CD14-positive monocyte (primary cell): Measurements from ENCODE around the gene ZNF497. TPM values are rescaled to one million over a fixed set of nuclear protein-coding genes. Genes with fewer than 3 reads are reported as not detected.

Experiments used
- DNase-seq, 3 donors: peaks; one replicate each; pipeline ENCODE4 v3.0.0-alpha.2; 2011 to 2022
- H2AFZ ChIP-seq: 2 replicates; pipeline ENCODE4 v1.6.0; 2012; ENCODE audit warnings: mild to moderate bottlenecking, low read depth, low read length, inconsistent platforms; ENCODE audit not compliant: insufficient read depth, poor library complexity, severe bottlenecking
- H3K27ac ChIP-seq, 2 donors: 1 replicate in 1 of 2; 2 replicates in 1 of 2; pipeline ENCODE4 v1.5.1; 2012 to 2013; ENCODE audit warnings: low read length in 2 of 2, control low read depth in 1 of 2, inconsistent platforms in 1 of 2, low read depth in 1 of 2, mild to moderate bottlenecking in 1 of 2
- H3K27me3 ChIP-seq, 2 donors: one replicate each; pipeline versions ENCODE4 v1.6.0 to v1.6.1; 2011 to 2013; ENCODE audit warnings: low read length in 2 of 2; ENCODE audit not compliant: control insufficient read depth in 2 of 2, insufficient read depth in 2 of 2
- H3K36me3 ChIP-seq, 2 donors: replicated peaks in 1 of 2; 1 replicate in 1 of 2; 2 replicates in 1 of 2; pipeline versions ENCODE4 v1.5.1 to v1.6.1; 2012 to 2013; ENCODE audit warnings: low read length in 2 of 2, control low read depth in 1 of 2, inconsistent platforms in 1 of 2, mild to moderate bottlenecking in 1 of 2; ENCODE audit not compliant: insufficient read depth in 2 of 2, control insufficient read depth in 1 of 2
- H3K4me1 ChIP-seq, 2 donors: 1 replicate in 1 of 2; 2 replicates in 1 of 2; pipeline versions ENCODE4 v1.5.1 to v1.6.1; 2012 to 2013; ENCODE audit warnings: low read length in 2 of 2, control low read depth in 1 of 2, inconsistent platforms in 1 of 2, mild to moderate bottlenecking in 1 of 2, moderate library complexity in 1 of 2; ENCODE audit not compliant: insufficient read depth in 2 of 2, control insufficient read depth in 1 of 2
- H3K4me2 ChIP-seq: replicated peaks from 2 replicates; pipeline ENCODE3; 2012; ENCODE audit warnings: low read length, moderate library complexity, mild to moderate bottlenecking; ENCODE audit not compliant: poor library complexity, severe bottlenecking; ENCODE audit errors: extremely low read depth
- H3K4me3 ChIP-seq, 3 experiments: fragments of 200-600 bp in 1 of 3; sonication (generic) in 1 of 3; replicated peaks in 1 of 3; 1 replicate in 2 of 3; 2 replicates in 1 of 3; pipeline ENCODE4 v1.5.1; 2011 to 2013; ENCODE audit warnings: low read length in 3 of 3, mild to moderate bottlenecking in 3 of 3, control low read depth in 2 of 3, low read depth in 2 of 3, inconsistent platforms in 1 of 3, moderate library complexity in 1 of 3
- H3K79me2 ChIP-seq: 2 replicates; pipeline ENCODE4 v1.6.0; 2012; ENCODE audit warnings: mild to moderate bottlenecking, control low read depth, inconsistent platforms, low read length, moderate library complexity; ENCODE audit not compliant: insufficient read depth
- H3K9ac ChIP-seq: 2 replicates; pipeline ENCODE4 v1.6.0; 2017; ENCODE audit warnings: low read length, mild to moderate bottlenecking; ENCODE audit not compliant: insufficient read depth, poor library complexity, severe bottlenecking
- H3K9me3 ChIP-seq, 2 donors: replicated peaks in 1 of 2; 1 replicate in 1 of 2; 2 replicates in 1 of 2; pipeline versions ENCODE4 v1.5.1 to v1.6.1; 2012 to 2013; ENCODE audit warnings: low read length in 2 of 2, control low read depth in 1 of 2; ENCODE audit not compliant: control insufficient read depth in 1 of 2, insufficient read depth in 1 of 2
- H4K20me1 ChIP-seq: 2 replicates; pipeline ENCODE4 v1.6.0; 2012; ENCODE audit warnings: mild to moderate bottlenecking, low read length, control low read depth, moderate library complexity; ENCODE audit not compliant: insufficient read depth
- H3K27ac Mint-ChIP-seq, 7 donors: one replicate each; pipeline ENCODE4 v1.8.0; 2020; ENCODE audit warnings: mild to moderate bottlenecking in 7 of 7, mixed read lengths in 7 of 7, moderate library complexity in 6 of 7, inconsistent platforms in 2 of 7
- H3K27me3 Mint-ChIP-seq, 3 donors: one replicate each; pipeline ENCODE4 v1.8.0; 2021 to 2022; ENCODE audit warnings: low read depth in 3 of 3, mild to moderate bottlenecking in 3 of 3, mixed read lengths in 3 of 3, moderate library complexity in 3 of 3, inconsistent platforms in 1 of 3
- H3K36me3 Mint-ChIP-seq, 2 donors: one replicate each; pipeline ENCODE4 v1.8.0; 2020; ENCODE audit warnings: mixed read lengths in 2 of 2, inconsistent platforms in 1 of 2, mild to moderate bottlenecking in 1 of 2
- H3K4me1 Mint-ChIP-seq: one replicate; pipeline ENCODE4 v1.8.0; 2020; ENCODE audit warnings: mild to moderate bottlenecking, mixed read lengths
- H3K4me3 Mint-ChIP-seq, 2 donors: one replicate each; pipeline ENCODE4 v1.8.0; 2020; ENCODE audit warnings: mild to moderate bottlenecking in 2 of 2, mixed read lengths in 2 of 2, moderate library complexity in 1 of 2
- H3K9me3 Mint-ChIP-seq, 7 donors: one replicate each; pipeline ENCODE4 v1.8.0; 2020 to 2022; ENCODE audit warnings: mixed read lengths in 7 of 7, mild to moderate bottlenecking in 6 of 7, moderate library complexity in 6 of 7, inconsistent platforms in 2 of 7
- WGBS: methylation state at CpG from one replicate; pipeline ENCODE4 v1.1.5; 2013; ENCODE audit warnings: missing lambda C conversion rate; ENCODE audit not compliant: insufficient coverage; 5-methylcytosine and 5-hydroxymethylcytosine counted together
- intact Hi-C, 2 donors: fragments of 100-400 bp; cut with micrococcal nuclease; formaldehyde crosslinking; loops; one replicate each; pipeline versions ENCODE4 v1.15.0 to v1.15.1; 2023
- polyA plus RNA-seq, 3 donors: library from polyadenylated mRNA; depleted of rRNA in 1 of 3; unstranded in 2 of 3; stranded (reverse) in 1 of 3; fragments of 300-500 nt in 2 of 3; fragments of >200 nt in 1 of 3; fragmentation: Illumina TruSeq in 2 of 3; gene quantifications; 1 replicate in 2 of 3; 2 replicates in 1 of 3; pipeline ENCODE4 v1.2.3, GENCODE V29; 2012 to 2021
- TF ChIP-seq, protein P1 (sequence below): fragments of 200-600 bp; IDR thresholded peaks from one replicate; pipeline ENCODE4 v1.8.0; 2022; ENCODE audit warnings: antibody characterized with exemption, mild to moderate bottlenecking

ZNF497 gene
- polyA plus RNA-seq, 3 donors = 0.28 to 0.60 (median 0.41) TPM

DNA sequence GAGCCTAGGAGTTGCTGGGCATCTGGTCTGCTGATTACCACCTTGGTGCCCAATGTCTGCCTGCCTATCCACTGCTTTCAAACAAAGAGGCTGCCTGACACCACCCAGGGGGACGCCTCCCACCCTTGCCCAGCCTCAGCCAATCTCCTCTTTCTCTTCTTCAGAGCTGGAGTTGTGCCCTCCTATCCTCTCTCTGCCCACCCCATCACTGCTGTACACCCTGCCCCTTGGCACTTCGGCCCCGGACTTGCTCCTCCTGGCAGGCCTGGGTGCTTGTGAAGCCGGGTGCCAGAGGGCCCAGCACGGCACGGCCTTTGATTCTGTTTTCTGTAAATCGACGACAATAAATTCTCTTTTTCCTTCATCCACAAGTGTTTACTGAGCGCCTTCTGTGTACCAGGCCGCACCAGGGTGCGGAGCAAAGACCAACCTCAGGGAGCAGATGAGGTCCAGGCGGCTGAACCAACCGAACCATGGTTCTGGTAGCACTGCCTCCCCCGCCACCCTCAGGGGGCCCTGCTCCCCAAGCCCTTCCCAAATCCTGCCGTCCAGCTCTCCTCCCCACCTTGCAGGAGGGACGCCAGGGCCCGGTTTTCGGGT, 37.9 kb upstream of the ZNF497 start:
- H3K9me3 ChIP-seq = no peaks in the 10 kb centered on the region
- H4K20me1 ChIP-seq = no peaks in the 10 kb centered on the region
- no peak for DNase-seq
- Mint-ChIP-seq H3K27ac (peak overlapping the region in 3 of 7 donors; percentile 66 to 78 (median 66)), H3K4me3 (peak overlapping the region; percentile 66 to 76), H3K4me1 (peaks cover 15% of the 10 kb centered on the region), H3K36me3 (peaks cover 0 to 2% of the 10 kb centered on the region in 2 donors), H3K27me3 (peaks cover 24 to 32% (median 32%) of the 10 kb centered on the region in 3 donors), H3K9me3 (peaks cover 0 to 11% (median 0%) of the 10 kb centered on the region in 7 donors)
- peak overlapping the region in 2 of 3 experiments; percentile 35 to 72 for H3K4me3 ChIP-seq
- peaks cover 5 to 25% of the 10 kb centered on the region in 2 donors for H3K27me3 ChIP-seq
- peak overlapping the region; percentile 52 for H2AFZ ChIP-seq
- intact Hi-C loops = loop anchor here in 1 of 2 donors (2.0 kb wide), 1 partner anchor 40 kb away; the partner anchor contains the start of gene ZNF132
- peaks cover 14 to 18% of the 10 kb centered on the region in 2 donors for H3K4me1 ChIP-seq
- no peaks in the 10 kb centered on the region for H3K36me3 ChIP-seq
- TF ChIP-seq, protein P1, sequence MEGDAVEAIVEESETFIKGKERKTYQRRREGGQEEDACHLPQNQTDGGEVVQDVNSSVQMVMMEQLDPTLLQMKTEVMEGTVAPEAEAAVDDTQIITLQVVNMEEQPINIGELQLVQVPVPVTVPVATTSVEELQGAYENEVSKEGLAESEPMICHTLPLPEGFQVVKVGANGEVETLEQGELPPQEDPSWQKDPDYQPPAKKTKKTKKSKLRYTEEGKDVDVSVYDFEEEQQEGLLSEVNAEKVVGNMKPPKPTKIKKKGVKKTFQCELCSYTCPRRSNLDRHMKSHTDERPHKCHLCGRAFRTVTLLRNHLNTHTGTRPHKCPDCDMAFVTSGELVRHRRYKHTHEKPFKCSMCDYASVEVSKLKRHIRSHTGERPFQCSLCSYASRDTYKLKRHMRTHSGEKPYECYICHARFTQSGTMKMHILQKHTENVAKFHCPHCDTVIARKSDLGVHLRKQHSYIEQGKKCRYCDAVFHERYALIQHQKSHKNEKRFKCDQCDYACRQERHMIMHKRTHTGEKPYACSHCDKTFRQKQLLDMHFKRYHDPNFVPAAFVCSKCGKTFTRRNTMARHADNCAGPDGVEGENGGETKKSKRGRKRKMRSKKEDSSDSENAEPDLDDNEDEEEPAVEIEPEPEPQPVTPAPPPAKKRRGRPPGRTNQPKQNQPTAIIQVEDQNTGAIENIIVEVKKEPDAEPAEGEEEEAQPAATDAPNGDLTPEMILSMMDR = no peak
- peak overlapping the region; percentile 69 for H3K4me2 ChIP-seq
- no peak overlapping the region for H3K9ac ChIP-seq
- no peak overlapping the region for H3K27ac ChIP-seq
- H3K79me2 ChIP-seq = no peaks in the 10 kb centered on the region
- 68% methylated on average over 16 of the region's 18 CpGs for WGBS

DNA sequence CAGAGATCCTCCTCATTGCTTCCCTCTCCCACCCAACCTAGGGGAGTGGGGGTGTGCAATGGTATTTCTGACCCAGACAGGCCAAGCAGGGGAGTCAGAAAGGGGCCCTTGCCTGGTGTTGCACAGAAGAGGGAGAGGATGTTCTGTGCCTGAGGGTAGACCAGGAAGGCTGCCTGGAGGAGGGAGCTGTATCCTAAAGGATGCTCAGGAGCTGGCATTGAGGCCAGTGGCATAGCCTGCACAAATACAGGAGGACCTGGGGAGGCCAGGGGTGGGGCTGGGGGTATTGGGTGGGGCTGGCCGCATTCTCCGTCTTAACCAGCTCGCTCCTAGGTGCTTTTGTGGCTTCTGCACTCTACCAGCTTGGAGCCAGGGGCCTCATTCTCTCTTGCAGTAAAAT, 37.4 kb upstream of the ZNF497 start:
- H3K4me2 ChIP-seq = no peak overlapping the region
- H3K27ac Mint-ChIP-seq = no peak overlapping the region

More for the DNA sequence above, 37.4 kb upstream of the ZNF497 start:
- Mint-ChIP-seq H3K36me3 (peaks cover 4 to 6% of the 10 kb centered on the region in 2 donors), H3K4me3 (no peak overlapping the region), H3K9me3 (peaks cover 0 to 11% (median 0%) of the 10 kb centered on the region in 7 donors), H3K4me1 (peaks cover 16% of the 10 kb centered on the region), H3K27me3 (peaks cover 26 to 37% (median 37%) of the 10 kb centered on the region in 3 donors)
- intact Hi-C loops = loop anchor here in 1 of 2 donors (2.0 kb wide), 1 partner anchor 41 kb away; the partner anchor contains the start of gene ZNF132
- Histone ChIP-seq H3K36me3 (peaks cover 3 to 4% of the 10 kb centered on the region in 2 donors), H3K9ac (no peak overlapping the region), H3K4me3 (no peak overlapping the region), H3K9me3 (no peaks in the 10 kb centered on the region), H2AFZ (peak overlapping the region; percentile 52), H3K27ac (no peak overlapping the region), H3K79me2 (no peaks in the 10 kb centered on the region), H3K4me1 (peaks cover 14 to 18% of the 10 kb centered on the region in 2 donors), H3K27me3 (peaks cover 5 to 30% of the 10 kb centered on the region in 2 donors), H4K20me1 (no peaks in the 10 kb centered on the region)
- TF ChIP-seq, protein P1 = no peak
- DNase-seq = no peak
- WGBS = 100% methylated on average over 3 of the region's 3 CpGs
